Superior temporal gyrus (tissue), 1 donor: ENCODE results near the gene KHK.

ENCODE experiments used
- DNase-seq: peaks from one replicate; pipeline ENCODE4 v3.0.0-alpha.2; 2016; ENCODE audit errors: extremely low spot score

Gene KHK

DNA sequence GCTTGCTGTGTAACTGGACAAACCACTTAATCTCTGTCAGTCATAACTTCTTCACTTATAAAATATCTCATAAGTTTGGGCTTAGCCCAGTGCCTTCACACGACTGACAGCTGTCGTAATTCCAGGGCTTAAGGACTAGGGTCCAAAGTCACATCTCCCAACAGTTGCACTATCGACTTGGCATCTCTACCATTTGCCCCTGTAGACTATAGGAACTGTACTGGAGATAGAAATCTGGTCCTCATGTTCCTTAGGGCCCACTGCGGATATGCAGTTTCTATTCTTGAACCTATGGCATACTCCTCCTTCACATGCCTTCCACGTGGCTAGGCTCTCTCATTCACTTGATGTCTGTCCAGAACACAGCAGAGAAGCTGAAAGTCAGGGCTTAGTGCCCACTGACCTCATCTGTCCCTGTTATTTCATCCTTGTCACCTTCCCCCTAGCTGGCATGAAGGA lies 39.7 kb downstream of the KHK start:
- no peak for DNase-seq

DNA sequence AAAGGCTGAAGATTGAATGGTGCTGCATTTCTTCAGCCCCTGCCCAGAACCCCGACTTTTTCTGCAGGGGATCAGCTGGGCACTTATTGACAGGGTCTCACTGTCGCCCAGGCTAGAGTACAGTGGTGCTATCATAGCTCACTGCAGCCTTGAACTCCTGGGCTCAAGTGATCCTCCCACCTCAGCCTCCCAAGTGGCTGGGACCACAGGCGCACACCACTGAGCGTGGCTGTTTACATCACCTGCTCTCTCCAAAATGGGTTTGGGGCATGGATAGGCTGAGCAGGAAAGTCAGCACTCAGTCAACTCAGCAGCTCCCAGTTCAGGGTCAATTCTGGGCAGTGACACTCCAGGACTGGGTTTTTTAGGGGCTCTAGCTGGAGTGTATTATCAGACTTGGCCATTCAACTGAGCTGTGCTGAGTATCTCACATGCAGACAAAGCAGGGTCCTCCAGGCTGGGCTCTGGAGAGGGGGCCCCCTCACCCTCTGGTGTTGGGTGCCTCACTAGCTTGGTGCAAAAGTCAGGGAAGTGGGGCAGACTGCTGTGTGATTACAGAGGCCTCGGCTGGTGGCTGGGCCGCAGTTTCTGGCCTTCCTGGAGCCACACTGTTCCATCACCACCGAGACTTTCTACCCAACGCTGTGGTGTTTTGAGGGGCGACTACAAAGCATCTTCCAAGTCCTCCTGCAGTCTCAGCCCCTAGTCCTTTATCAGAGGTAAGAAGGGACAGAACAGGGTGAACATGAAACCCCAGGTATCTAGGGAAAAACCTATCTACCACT lies 41.5 kb downstream of the KHK start:
- DNase-seq, result no peak

DNA sequence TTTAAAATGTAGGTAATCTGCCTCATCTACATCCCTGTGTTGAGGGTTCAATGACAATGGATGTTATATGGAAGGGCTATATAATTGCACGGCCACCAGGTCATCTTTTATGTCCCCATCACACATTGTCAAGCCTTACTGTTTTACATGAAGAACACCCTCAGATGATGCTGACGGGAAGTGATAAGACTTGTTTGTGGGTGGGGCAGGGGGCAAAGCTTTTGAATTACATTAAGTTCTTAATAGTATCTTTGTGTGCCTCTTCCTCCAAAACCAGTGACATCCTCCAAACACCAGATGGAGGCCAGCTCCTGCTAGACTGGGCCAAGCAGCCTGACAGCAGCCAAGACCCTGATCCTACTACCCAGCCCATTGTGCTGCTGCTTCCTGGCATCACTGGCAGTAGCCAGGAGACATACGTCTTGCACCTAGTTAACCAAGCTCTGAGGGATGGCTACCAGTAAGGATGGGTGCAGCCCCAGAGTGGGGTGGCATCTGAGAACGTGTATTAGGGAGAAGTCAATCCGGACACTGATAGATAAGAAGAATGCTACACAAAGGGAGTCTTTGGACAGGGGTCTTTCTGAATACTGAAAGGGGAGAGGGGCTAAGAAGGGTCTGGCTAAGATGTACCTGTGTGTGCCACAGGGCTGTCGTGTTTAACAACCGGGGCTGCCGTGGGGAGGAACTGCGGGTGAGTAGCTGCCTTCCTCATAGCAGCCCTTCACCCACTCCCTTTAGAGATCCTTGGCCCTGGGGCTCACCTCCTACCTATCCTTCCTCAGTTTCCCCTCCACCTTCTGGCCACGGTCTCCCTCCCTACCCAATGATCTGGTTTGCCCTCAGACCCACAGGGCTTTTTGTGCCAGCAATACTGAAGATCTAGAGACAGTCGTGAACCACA lies 42.3 kb downstream of the KHK start:
- no peak for DNase-seq

DNA sequence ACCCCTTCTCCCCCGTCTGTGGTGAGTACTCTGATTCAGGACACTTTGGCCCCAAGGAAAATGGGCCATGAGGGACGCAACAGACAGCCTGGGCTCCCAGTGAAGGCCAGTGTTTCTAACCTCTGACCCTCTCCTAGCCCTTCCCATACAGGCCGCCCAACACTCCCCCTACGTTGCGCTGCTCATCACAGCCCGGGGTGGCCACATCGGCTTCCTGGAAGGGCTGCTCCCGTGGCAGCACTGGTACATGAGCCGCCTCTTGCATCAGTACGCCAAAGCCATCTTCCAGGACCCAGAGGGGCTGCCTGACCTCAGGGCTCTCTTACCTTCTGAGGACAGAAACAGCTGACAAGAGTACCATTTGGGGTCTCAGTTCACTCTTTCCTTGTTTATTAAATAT lies 43.8 kb downstream of the KHK start:
- no peak for DNase-seq

DNA sequence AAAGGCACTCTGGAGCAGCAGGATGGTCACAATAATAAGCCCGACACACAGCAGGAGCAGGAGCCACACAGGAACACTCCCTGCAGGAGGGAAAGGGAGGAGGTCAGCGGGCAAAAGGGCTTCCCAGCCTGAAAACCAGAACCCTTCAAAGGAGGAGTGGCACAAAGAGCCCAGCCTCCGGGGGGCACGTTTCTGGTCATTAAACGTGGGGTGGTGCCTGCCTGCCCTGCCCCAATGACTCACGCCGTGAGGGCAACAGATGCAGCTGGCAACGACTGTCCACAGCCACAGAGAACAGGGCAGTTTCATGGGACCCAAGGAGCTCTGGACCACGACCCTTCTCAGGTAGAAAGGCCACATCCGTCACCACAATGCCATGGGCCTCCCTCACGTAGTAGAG lies 44.9 kb downstream of the KHK start:
- no peak for DNase-seq

DNA sequence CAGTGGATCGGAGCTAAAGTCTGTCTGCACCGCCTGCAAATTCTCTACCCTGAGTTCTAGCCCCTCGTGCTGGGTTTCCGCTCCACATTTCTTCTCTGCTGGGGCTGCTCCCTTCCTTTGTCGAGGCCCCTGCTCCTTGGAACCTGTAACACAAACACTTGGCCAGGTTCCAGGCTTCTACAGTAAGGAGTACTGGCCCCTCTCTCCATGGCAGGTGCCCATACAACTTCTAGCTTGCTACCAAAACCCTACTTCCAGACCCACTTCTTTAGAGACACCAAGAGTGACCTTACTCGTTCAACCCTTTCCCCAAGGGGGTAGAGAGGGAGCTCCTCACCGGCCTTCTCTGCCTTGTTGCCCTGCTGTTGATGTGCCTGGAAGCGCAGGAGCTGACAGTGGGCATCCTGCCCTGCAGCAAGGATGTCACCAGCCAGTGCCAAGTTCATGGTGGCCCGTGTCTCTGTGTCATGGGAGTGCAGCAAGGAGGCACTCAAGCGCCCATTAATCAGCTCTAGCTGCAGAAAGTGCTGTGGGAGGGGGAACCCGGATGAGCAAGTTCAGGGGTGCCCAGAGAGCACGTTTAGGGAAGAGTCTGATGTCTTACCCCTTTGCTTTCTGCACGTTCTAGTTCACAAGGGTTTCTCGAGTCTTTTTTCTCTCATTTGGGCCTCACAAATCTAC lies 46.8 kb downstream of the KHK start:
- no peak for DNase-seq

DNA sequence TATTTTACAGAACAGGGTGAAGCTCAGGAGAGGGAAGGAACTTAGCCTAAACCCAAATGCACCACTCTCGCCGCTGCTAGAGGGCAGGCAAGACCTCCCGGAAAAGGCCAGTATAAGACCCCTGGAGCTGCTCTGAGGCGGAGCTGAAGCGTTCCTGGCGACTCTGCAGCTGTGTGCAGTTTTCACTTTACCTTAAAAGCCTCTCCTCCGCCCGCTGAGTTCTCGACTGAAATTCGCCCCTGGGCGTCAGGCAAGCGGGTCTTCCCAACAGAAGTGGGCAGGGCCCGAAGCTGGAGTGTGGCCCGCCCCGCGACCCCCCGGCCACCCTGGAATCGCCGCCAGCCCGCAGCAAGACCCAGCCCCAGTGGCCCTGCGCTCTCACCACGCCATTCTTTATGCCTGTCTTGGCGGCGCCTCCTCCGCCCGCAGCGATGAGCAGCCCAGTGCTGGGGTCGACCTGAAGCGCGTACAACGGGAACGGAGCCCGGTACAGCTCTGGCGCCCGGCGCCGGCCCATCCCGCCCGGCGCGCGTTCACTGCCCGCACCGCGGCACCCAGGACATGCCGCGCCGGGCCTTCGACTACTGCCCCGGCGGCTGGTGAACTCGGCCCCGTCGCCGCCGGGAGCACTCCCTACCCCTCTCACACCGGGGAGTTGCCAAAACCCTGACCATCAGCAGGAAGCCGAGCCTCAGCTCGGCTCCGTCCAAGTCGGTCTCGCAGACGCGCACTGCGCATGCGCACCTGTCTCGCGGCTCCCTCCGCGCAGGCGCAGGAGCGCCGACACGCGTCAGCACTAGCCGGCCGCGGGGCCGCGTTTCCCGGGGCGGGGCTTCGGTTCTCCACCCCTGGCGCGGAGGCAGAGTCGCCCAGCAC lies 47.6 kb downstream of the KHK start, which contains the start of gene PREB:
Gene PREB, minus strand, starts transcription at position 732 of the 876 bp plus-strand sequence. Its CDS starts 215 bp downstream, at position 517.
- peak; percentile 96 for DNase-seq

DNA sequence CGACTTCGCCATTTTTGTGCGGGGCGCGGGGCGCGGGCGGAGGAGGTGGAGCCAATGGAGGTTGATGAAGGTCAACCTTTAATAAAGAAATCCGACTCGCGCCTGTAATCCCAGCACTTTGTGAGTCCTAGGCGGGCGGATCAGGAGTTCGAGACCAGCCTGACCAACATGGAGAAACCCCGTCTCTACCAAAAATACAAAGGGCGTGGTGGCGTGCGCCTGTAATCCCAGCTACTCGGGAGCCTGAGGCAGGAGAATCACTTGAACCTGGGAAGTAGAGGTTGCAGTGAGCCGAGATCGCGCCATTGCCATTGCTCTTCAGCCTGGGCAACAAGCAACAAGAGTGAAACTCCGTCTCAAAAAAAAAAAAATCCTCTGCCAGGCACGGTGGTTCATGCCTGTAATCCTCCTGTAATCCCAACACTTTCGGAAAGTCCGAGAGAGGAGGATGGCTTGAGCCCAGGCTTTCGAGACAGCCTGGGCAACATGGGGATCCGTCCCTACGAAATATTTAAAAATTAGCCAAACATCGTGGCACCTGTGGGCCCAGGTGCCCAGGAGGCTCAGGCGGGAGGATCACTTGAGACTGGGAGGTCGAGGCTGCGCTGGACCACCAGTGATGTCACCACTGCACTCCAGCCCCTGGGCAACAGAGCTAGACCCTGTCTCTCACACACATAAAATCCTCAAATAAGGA lies 48.4 kb downstream of the KHK start:
- DNase-seq, result no peak

DNA sequence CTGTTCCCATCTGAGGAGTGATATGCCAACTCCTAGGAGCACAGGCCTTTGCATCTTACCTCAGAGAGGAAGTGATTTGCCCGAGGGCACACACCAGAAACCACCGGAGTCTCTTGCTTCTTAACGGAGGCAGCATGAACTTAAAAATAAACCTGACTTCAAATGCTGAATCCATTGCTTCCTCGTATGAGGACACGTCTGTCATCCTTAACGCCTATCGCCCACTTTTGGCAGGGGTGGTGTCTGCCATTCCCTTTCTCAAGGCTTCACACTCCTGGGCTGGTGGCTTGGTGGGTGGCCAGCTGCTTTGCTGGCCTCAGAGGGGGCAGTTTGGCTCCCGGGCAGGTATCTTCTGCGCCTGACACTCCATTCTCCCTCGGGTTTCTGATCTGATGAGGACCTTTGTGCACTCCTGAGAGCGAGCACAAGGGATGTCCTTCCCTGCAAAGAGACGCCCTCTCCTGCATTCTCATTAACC lies 48.9 kb downstream of the KHK start:
- no peak for DNase-seq

DNA sequence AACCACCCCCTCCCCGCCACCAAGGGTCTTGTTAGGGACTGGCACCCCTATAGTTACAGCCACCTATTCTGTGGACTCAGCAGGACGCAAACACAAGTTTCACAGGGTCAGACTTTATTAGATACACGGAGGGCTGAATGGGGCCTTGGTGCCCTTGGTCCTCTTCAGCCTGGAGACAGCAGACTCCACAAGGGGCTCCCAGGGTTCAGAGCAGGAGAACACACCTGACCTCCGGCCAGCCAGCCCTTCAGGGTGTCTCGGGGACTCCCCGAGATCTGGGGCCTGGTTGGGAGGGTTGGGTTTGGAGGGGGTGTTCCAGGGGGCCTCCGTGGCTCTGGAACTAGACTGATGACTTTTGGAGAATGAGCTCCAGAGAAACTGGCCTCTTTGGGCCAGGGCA lies 50.2 kb downstream of the KHK start:
- no peak for DNase-seq

DNA sequence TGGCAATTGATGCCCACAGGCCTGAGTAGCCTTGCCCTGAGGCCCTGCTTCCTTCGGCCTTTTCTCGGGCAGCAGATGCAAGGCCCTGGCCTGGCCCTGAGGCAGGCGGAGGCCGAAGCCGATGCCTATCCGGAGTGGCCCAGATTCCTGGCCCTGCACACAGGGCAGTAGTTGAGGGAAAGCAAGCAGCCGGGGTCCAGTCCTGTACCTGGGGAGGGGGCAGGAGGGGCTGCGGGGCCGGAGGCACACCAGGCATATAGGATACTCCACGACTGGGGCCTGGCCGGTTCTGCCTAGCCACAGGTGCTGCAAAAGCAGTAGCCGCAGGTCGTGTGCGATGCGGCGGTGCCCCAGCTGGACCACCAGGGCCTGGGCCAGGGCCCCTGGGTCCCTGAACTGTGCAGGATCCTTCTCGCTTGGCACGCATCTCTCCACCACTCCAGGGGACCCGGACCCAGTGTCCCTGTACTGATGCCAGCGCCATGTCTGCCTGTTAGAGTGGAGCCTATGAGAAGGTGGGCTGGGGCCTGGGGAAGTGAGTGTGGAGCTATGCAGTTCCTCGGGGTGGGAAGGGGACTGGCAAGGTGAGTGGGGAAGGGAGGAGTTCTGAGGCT lies 50.9 kb downstream of the KHK start:
- DNase-seq, result no peak

DNA sequence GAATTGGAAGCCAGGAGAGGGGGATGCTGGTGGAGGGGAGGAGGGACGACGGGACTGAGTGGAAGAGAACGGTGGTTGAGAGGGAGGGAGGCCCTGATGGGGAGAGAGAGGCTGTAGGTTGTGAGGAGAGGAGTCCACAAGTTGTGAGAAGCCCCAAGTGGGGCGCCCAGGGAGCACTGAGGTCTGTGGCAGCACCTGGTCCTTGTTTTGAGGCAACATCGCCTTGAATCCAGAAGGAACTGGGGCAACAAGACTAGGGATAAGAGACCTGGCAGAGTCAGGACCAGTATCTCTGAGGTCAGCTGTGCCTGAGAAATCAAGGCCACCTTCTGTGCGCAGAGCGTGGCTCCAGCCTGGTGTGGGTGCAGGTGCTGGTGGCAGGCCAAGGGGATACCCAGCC lies 51.5 kb downstream of the KHK start:
- no peak for DNase-seq

DNA sequence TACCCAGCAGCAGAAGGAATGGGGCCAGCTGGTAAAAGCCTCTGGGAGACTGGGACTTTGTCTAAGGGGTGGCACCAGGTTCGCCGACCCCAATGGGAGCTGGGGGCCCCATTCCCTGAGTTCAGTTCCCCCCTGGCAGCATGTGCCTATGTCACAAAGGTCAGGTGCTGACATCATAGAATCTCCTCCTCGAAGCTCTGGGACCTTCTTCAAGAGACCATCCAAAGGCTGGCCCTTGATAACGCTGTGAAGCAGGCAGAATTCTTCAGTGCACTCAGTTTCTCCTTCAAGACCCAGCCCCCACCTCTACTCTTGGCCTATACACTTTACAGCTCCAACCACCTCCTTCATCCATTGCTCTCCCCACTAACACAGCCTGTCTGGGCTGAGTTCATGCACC lies 52.7 kb downstream of the KHK start, which contains the start of gene PRR30:
Gene PRR30, minus strand, starts transcription at position 101 of the 400 bp plus-strand sequence. CDS start 1,081 bp downstream, outside the sequence.
- no peak for DNase-seq

DNA sequence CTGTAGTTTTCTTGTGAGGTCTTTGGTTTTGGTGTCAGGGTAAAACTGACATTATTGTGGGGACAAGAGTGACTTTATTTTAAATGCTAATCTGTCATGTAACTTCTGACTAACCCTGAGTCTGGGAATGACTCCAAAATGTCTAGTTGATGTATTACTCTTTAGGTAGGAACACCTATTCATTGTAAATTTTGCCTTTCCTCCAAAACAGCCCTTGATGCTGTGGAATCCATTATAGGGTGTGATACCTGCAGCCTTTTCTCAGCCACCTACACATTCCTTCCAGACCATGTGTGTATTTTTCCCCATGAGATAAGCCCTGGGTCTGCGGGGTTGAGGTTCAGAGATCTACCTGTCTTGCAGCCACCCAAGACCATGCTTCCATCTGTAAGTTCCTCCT lies 56.7 kb downstream of the KHK start:
- no peak for DNase-seq

DNA sequence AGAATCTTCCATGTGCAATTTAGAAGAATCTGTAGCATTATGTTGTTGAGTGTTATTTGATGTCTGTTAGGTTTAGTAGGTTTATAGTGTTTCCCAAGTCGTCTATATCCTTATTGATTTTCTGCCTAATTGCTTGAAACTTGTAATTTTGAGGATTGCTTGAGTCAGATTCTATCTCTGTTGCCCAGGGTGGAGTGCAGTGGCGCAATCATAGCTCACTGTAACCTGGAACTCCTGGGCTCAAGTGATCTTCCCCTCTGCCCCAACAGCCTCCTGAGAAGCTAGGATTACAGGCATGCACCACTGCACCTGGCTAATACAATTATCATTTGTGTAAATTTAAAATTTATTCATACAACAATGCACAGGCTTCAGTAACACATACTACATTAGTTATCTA lies 59.1 kb downstream of the KHK start:
- DNase-seq, result no peak

DNA sequence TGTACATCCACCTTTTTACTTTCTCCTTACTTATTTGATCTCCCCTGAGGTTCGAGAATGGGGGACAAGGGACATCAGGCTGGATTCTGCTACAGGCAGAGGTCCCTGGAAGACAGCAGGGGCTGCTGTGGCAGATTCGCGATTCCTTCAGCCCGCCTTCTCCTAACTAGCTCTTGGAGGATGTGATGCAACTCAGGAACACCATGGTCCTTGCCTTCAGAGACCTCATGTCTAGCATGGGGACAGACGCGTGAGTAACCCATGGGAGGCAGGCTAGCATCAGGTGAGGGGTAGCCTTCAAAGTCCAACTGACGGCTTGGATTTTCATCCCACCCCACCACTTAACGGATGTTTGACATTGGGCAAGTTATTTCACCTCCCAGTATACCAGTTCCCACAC lies 61.4 kb downstream of the KHK start:
- no peak for DNase-seq

DNA sequence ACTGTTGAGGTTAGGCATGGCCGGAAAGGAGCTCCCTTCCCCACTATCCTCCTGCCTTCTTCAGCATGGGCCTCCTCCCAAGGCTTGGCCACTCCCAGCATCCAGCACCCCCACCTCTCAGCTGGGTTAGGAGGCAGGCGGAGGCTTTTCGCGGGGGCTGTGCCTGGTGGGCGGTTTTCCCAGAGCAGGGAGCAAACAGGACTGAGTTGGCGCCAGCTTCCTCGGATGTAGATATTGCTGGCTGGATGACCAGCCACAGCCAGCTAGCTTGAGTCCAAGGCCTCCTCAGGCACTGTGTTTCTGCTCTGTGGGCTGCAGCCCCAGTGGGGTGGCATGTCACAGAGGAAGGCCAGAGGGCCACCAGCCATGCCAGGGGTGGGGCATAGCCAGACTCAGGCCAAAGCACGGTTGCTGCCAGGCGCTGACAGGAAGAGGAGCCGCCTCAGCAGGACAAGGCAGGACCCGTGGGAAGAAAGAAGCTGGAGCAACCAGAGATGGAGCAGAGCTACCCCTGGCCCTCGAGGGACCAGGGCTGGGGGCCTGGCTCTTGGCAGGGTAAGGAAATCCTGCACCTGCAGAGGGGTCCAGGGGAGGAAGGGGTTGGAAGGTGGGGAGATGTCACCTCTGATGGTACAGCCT lies 62.3 kb downstream of the KHK start, which contains the start of gene TCF23:
Gene TCF23, plus strand, starts transcription at position 204 of the 639 bp plus-strand sequence. Its CDS starts 130 bp downstream, at position 334.
- DNase-seq, result no peak

DNA sequence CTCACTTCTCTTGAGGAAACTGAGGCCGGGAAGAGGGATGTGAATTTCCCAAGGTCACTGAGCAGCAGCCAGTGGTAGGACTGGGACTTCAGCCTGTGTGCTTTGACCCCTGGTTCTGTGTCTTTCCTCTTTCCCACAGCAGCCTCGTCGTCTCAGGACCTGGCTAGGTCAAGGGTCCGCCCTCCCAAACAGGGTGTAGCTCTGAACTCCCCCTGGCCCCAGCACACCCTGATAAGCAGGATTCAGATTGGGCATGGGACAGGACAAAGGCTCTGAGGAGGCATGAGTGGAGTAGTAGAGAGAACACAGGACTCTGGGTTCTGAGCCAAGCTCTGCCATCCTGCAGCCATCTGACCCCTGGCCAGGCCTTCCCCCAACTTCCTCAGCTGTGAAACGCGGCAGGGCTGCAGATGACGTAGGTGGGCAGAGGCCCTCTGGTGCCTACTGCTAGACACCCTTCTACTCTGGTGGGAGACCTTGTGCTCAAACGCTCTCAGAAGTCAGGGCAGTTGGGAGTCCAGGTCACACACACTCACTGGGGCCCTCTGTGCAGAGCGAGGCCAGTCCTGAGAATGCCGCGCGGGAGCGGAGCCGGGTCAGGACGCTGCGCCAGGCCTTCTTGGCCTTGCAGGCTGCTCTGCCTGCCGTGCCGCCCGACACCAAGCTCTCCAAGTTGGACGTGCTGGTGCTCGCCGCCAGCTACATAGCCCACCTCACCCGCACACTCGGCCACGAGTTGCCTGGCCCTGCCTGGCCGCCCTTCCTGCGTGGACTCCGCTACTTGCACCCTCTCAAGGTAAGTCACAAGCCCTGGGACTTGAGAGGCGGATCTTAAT lies 63.2 kb downstream of the KHK start:
- DNase-seq, result no peak
